Right renal cortex interstitium (tissue), 3 donors: ENCODE data around the gene RNF4. TPM values are rescaled to one million over a fixed set of nuclear protein-coding genes. Genes with fewer than 3 reads are reported as not detected.
"Not testable (repeated sequence)": the region's sequence is repeated elsewhere in the genome, so short reads cannot be mapped to it uniquely, and the experiment has no call there.

Experiments
- DNase-seq, 3 donors: peaks; one replicate each; pipeline ENCODE4 v3.0.0-alpha.2; 2013; ENCODE audit warnings: low read depth in 3 of 3, low spot score in 2 of 3
- polyA plus RNA-seq, 3 donors: library from polyadenylated mRNA; unstranded; fragments of 120-200 nt; gene quantifications; one replicate each; pipeline ENCODE4 v1.2.1, GENCODE V29; 2013; ENCODE audit not compliant: insufficient read length in 3 of 3

The RNF4 gene
- polyA plus RNA-seq, 3 donors: 61.3 to 68.2 (median 67.4) TPM

DNA sequence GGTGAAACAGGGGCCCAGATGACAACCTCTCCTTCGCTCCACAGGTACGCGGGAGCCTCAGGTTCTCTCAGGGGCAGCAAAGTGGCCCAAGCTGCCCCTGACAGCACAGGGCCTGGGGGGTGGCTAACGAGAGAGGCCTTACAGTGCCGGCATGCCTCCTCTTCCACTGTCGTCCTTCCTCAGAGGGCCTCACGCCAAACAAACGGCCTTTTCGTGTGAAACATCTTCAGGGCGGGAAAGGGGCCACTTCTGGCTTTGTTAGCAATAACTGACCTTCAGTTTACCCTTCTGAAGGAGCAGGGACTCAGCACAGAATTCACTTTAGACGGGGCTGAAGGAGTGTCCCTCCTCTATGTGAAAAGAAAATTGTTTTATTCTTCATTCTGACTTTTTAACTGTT is 46.0 kb downstream of the RNF4 start:
- DNase-seq: not testable (repeated sequence)

DNA sequence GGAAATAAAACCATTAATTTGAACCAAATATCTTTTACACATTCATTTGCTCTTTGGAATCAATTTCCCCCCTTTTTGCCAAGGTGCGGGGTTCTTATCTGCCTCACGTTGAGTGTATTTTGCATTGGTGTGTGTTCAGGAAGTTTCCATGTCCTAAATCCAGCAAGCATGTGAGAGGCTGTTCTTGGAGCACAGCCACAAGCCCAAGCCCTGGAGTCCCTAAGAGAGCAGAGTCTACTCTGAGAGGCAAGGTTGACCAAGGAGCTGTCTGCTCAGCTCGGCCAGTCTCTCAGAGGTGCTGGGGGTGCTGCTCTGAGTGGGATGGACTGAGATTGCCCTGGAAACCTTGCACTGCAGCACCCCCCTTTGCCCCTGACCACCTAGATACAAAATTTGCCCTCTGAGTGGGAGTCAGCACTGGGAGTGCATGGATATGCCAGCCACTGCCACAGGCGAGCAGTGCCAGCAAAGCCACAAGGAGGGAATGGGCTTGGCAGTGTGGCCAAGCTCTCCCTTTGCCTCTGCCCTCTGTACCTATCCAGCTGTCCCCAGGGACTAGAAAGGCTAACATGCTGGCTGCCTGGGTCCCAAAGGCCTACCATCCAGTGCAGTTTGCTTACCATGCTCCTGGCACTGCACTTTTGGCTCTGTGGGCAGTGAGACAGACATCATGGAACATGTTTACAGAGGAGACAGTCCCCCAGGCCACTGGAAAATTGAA is 47.1 kb downstream of the RNF4 start:
- no peak for DNase-seq

DNA sequence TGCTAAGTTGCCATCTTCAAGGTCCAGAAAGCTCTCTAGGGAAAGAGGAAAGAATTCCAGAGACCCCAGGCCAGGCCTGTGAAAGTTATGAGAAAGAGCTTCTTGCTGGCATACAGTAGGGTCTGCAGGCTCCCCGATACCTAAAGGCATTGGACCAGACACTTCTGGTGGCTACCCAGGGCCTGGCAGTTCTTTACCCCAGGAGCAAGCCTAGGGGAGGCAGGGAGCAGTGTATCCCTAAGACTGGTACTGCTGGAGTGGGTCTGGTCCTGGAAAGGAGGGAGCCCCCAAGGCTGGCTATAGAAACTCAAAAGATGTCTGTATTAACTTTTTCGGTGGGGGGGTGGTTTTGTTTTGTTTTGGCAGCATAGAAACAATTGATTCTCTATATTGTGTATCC is 47.7 kb downstream of the RNF4 start:
- DNase-seq: no peak

DNA sequence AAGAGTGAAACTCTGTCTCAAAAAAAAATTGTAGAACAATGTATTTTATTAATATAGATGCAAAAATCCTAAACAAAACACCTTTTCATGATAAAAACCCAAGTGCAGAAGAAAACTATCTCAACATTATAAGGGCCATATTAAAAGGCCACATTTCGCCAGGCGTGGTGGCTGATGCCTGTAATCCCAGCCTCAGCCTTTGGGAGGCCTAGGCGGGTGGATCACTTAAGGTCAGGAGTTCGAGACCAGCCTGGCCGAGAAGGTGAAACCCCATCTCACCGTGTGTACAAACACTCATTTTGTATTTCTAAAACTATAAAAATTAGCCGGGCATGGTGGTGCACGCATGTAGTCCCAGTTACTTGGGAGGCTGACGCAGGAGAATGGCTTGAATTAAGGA is 57.7 kb downstream of the RNF4 start:
- no peak for DNase-seq

DNA sequence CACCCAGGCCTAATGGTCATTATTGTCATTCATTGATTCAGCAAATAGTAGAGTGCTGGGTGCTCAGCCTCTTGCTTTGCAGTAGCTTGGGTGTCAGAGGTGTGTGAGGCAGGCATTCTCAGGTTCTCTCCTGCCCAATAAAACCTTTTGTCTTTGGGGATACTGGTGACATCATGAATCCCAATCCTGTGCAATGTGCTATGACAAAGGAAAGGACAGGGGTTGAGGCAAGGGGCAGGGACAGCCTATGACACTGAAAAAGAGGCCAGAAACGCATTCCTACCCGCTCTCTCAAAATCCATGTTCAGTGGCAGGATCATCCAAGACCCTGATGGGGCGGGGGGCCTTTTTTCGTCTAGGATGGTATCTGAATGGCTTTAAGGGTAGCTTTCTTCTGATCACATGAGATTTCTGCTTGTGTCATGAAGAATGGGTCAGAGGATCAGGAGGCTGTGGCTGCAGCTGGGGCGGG is 66.0 kb downstream of the RNF4 start:
- no peak for DNase-seq

DNA sequence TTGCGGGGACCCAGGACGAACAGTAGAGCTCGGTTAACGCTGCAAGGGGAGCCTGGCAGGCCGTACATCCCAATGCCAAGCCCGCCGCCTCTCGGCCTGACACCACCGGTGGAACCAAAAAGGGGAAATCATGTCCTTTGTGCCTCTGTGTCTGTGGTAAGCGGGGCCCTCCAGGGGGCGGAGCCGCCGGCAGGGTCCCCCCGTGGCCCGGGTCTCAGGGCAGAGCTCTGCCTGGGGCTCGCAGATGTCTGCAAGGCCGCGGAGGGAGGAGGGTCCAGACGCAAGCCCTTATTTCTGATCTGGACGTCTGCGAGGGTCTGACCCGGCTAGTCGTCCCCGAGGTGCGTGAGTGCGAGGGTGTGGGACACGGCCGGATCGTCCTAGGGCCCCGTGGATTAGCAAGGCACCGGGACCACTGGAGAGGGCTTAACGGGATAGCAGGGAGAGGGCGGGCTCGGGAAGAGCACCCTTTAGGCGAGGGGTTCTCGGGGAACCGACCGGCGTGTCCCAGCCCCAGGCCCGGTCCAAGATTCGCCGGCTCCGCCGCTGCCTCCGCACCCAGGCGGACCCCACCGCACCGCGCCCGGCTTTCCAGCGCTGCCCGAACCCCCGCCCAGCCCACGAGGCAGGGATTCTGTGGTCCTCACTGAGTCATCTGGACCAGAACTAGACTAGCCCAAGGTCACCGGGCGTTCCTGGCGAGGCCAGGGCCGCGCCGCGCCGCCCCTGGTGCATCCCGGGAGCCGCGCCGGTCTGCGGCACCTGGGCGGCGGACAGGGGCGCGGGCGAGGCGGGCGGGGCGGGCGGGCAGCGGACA is 66.7 kb downstream of the RNF4 start:
- DNase-seq: peak; percentile 21 to 36 (median 31)

DNA sequence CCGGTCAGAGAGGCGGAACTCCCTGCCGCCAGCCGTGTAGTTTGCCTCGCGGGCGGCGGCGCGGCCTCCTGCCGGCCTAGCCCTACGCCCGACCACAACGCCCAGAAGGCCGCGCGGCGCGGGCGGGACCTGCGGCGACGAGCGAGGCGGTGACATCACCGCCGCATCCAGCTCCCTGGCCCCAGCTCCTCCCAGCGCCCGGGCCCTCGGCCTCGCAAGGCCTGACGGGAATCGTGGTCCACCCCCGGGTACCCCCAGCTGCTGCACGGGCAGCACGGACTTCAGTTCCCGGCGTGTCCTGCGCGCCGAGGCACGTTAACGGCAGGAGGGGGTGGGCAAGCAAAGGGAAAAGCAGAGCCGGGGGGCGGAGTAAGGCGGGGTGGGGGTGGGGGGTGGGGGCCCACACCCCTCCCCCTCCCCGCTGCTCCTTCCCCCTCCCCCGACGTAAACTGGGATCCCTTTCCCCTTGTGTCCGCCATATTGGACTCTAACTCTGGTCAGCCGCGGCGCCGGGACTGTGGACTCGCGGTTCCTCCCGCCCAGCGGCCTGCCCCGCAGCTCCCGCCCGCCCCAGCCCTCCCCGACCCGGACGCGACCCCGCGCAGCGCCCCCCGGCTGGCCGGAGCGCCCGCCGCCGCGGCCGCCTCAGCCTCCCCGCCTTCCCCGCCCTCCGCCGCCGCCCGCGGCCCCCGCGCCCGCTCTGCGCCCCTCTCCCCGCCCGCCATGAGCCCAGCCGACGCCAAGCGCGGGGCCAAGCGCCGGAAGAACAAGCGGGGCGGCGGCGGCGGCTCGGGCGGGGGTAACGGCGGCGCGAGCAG is 67.5 kb downstream of the RNF4 start, which contains the start of gene FAM193A:
Gene FAM193A, plus strand, starts transcription at position 455 of the 818 bp plus-strand sequence. Its CDS starts 269 bp downstream, at position 724.
- DNase-seq: peak; percentile 94 to 96 (median 96)

DNA sequence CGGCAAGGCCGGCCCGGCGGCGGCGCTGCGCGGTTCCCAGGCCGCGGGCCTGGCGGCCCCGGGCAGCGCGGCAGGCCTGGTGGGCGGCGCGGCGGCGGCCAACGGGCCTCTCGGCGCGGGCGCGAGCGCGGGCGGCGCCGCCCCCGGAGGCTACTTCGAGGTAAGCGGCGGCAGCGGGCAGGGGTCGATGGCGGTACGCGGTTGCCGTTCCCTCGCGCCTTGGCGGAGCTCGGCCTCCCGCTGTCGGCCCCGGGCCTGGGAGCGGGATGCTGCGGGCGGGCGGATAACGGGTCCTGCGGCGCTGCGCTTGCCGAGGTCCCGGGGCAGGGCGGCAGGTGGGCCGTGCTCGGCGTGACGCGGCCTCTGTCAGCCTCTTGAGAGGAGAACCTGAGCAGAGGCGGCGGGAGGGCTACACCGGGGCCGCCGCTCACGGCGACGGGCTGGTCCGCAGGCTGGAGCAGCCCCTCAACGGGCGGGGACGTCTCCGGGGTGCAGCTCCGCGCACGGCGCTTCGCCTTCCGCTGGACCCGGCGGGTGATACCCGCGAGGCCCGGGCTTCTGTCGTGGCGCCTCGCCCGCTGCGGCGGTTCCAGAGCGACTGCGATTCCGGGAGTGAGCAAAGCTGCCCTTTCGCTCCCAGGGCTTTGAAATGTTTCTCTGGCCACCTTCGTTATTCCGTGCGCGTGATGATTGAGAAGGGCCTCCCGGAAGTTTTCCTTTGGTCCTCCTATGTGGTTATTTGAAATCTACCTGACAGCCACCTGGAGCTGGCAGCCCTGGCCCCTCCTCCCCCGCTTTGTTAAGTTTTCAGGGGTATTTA is 68.3 kb downstream of the RNF4 start:
- peak in 2 of 3 donors; percentile 13 to 33 for DNase-seq

DNA sequence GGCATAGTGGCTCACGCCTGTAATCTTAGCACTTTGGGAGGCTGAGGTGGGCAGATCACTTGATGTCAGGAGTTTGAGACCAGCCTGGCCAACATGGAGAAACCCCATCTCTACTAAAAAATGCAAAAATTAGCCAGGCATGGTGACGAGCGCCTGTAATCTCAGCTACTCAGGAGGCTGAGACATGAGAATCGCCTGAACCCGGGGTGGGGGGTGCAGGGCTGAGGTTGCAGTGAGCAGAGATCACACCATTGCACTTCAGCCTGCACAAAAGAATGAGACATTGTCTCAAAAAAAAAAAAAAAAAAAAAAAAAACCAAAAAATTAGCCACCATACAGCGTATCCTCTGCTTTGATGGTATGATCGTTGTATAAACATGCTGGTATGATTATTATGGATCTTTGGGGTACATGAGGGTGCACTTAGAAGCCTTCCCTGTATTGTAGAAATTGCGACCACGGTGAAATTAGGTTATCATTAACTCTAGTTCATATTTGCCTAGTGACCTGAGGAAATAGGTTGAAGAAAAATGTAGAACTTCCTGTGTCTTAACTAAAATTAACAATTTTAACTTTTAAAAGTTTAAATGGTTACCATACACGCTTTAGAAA is 74.8 kb downstream of the RNF4 start:
- DNase-seq: not testable (repeated sequence)

DNA sequence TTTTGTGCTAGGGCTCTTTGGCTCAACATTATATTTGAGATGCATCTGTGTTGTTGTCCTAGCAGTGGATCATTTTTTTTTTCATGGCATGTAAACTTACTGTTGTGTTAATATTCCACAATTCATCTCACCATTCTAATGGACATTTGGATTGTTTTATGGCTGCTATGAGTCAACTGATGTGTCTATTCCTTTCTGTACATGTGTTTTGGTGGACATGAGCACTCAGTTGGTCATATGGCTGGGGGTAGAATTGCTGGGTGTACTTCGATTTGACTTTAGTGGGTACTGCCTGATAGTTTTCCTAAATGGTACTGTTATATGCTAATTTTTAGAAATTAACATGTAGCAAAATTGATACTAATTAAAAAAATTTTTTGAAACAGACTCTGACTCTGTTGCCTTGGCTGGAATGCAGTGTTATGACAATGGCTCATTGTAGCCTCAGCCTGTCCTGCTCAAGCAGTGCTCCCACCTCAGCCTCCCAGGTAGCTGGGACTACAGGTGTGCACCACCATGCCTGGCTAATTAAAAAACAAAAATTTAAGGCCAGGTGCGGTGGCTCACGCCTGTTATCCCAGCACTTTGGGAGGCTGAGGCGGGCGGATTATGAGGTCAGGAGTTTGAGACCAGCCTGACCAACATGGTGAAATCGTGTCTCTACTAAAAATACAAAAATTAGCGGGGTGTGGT is 76.6 kb downstream of the RNF4 start:
- DNase-seq: no peak

DNA sequence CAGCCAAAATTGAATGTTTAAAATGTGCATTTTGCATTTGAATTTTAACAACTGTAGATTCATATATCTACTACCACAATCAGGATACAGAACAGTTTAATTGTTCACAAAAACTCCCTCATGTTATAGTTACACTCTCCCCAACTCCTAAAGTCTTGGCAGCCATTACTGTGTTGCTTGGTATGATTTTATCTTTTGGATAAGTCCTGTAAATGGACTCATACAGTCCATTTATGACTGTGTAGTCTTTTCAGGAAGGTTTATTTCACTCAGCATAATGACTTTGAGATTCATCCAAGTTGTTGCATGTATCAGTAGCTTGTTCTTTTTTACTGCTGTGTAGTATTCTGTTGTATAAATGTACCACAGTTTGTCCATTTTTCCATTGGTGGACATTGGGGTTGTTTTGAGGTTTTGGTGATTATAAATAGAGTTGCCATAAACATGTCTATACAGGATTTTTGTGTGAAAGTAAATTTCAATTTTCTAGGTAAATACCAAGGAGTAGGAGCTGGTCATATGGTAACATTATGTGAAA is 77.4 kb downstream of the RNF4 start:
- no peak for DNase-seq

DNA sequence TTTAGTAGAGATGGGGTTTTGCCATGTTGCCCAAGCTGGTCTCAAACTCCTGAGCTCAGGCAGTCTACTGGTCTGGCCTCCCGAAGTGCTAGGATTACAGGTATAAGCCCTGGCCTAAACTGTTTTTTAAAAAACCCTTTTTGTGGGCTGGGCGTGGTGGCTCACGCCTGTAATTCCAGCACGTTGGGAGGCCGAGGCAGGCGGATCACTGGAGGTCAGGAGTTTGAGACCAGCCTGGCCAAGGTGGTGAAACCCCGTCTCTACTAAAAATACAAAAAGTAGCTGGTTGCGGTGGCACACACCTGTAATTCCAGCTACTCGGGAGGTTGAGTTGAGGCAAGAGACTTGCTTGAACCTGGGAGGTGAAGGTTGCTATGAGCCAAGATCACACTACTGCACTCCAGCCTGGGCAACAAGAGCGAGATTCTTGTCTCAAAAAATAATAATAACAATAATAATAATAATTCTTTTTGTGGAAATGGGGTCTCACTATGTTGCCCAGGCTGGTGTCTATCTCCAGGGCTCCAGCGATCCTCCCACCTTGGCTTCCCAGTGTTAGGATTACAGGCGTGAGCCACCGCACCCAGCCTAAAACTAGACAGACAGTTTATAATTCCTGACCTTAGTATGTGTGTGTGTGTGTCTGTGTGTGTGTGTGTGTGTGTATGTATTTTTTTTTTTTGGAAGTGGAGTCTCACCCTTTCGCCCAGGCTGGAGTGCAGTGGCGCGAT is 78.2 kb downstream of the RNF4 start:
- DNase-seq: not testable (repeated sequence)

DNA sequence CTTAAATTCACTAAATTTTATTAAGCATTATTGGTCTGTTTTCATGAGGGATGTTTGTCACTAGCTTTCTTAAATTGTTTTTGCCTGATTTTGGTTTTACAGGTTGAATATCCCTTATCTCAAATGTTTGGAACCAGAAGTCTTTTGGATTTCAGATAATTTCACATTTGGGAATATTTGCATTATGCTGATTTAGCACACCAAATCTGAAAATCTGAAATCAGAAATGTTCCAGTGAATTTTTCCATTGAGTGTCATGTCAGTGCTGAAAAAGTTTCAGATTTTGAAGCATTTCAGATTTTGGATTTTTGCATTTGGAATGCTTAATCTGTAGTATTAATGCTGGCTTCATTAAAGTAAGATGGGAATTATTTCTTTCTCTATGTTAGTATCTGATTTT is 82.2 kb downstream of the RNF4 start:
- no peak for DNase-seq

DNA sequence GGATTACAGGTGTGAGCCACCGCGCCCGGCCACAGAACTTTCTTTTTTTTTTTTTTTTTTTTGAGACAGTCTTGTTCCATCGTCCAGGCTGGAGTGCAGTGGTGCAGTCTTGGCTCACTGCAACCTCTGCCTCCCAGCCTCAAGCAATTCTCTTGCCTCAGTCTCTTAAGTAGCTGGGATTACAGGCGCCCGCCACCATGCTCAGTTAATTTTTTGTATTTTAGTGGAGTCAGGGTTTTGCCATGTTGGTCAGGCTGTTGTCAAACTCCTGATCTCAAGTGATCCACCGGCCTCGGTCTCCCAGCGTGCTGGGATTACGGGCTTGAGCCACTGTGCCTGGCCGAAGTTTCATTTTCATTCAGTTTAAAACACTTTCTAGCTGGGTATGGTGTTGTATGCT is 83.9 kb downstream of the RNF4 start:
- DNase-seq: no peak

DNA sequence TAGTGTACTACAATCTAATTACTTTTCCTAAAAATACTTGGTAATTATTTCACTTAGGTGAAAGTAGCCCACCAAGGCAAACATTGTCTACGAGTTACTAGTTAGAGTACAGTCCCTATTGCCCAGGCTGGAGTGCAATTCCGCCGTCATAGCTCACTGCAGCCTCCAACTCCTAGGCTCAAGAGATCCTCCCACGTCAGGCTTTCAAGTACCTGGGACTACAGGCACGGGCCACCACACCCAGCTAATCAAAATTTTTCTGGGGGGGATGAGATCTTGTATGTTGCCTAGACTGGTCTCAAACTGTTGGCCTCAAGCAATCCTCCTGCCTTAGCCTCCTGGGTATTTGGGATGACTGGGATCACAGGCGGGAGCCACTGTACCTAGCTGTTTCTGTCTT is 89.4 kb downstream of the RNF4 start:
- DNase-seq: no peak

DNA sequence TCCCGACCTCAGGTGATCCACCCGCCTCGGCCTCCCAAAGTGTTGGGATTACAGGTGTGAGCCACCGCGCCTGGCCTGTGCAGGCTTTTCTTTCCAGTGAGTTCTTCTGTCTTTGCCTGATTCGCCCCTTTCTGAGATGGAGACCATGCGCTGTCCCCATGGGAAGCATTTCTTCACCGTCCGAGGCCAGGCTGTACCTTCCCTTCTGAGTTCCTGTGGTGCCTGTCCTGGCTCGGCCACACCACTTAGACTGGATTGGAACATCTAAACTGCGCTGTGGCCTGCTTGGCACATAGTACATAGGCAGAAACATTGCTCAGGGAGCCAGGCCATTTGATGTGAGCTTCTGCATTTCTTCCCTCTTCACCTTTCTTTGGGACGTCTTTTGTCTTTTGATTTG is 91.3 kb downstream of the RNF4 start:
- no peak for DNase-seq
